Effector CD8-positive, alpha-beta T cell (primary cell): ENCODE data around the gene BSND.
"Not testable (repeated sequence)": the region's sequence is repeated elsewhere in the genome, so short reads cannot be mapped to it uniquely, and the experiment has no call there.

Experiments
- DNase-seq: peaks from one replicate; lab custom pipeline; 2025; lab: John Stamatoyannopoulos, UW

The BSND gene

GRCh38 chr1:55018395-55018794 is 19.7 kb downstream of the BSND start:
- no peak for DNase-seq

- DNase-seq, result peak; percentile 13
Observed at GRCh38 chr1:55021942-55022546, 23.3 kb downstream of the BSND start.

GRCh38 chr1:55024163-55024562 is 25.4 kb downstream of the BSND start:
- DNase-seq, result not testable (repeated sequence)

GRCh38 chr1:55026682-55027081 is 27.9 kb downstream of the BSND start:
- DNase-seq, result not testable (repeated sequence)

GRCh38 chr1:55031098-55031497 is 32.4 kb downstream of the BSND start:
- DNase-seq, result not testable (repeated sequence)

- no peak for DNase-seq
Observed at GRCh38 chr1:55033265-55033614, 34.5 kb downstream of the BSND start.

- no peak for DNase-seq
Observed at GRCh38 chr1:55034476-55035133, 35.9 kb downstream of the BSND start.

- DNase-seq, result no peak
Observed at GRCh38 chr1:55035904-55036303, 37.2 kb downstream of the BSND start.

- DNase-seq, result no peak
Observed at GRCh38 chr1:55037733-55038551, 39.2 kb downstream of the BSND start.

- no peak for DNase-seq
Observed at GRCh38 chr1:55038552-55038838, 39.8 kb downstream of the BSND start.

- DNase-seq, result no peak
Observed at GRCh38 chr1:55038974-55039341, 40.2 kb downstream of the BSND start.

- DNase-seq, result no peak
Observed at GRCh38 chr1:55039342-55040082, 40.8 kb downstream of the BSND start, which contains the start of gene PCSK9. Gene PCSK9, plus strand, starts transcription at chr1:55039548. Its CDS starts 290 bp downstream, at chr1:55039838.

GRCh38 chr1:55040083-55040932 is 41.6 kb downstream of the BSND start:
- DNase-seq, result no peak

- DNase-seq, result no peak
Observed at GRCh38 chr1:55040933-55041494, 42.3 kb downstream of the BSND start.

- no peak for DNase-seq
Observed at GRCh38 chr1:55041613-55042012, 42.9 kb downstream of the BSND start.

- DNase-seq, result no peak
Observed at GRCh38 chr1:55043011-55043410, 44.3 kb downstream of the BSND start.

- DNase-seq, result no peak
Observed at GRCh38 chr1:55043726-55044125, 45.0 kb downstream of the BSND start.

- DNase-seq, result no peak
Observed at GRCh38 chr1:55044617-55045397, 46.1 kb downstream of the BSND start.

GRCh38 chr1:55045430-55045829 is 46.7 kb downstream of the BSND start:
- no peak for DNase-seq

GRCh38 chr1:55046871-55047270 is 48.1 kb downstream of the BSND start:
- no peak for DNase-seq
